OCI-LY7 (cell line): ENCODE results near the gene FAM229B. TPM values are rescaled to one million over a fixed set of nuclear protein-coding genes. Genes with fewer than 3 reads are reported as not detected.

Source experiments
- BruUV-seq: library from RNA; stranded (reverse); fragments of 400-500 nt; replicated peaks from 2 replicates; lab custom pipeline; 2021; lab: Mats Ljungman, UMichigan
- CTCF ChIA-PET: fragments of 300-600 bp; sonication (Branson Sonifier 250); formaldehyde crosslinking; loops from one replicate; lab custom pipeline; 2022; ENCODE audit warnings: antibody characterized with exemption; ENCODE audit not compliant: unreplicated experiment; lab: Charles Lee
- POLR2A ChIA-PET: fragments of 300-600 bp; sonication (Branson Sonifier 250); formaldehyde crosslinking; loops from one replicate; lab custom pipeline; 2022; ENCODE audit warnings: antibody characterized with exemption; lab: Charles Lee
- DNase-seq: peaks from one replicate; pipeline ENCODE4 v3.0.0-alpha.2; 2015; ENCODE audit warnings: low spot score
- H2AFZ ChIP-seq: fragments of 200-600 bp; sonication (generic), shearing (Covaris generic); 2 replicates; pipeline ENCODE4 v1.6.1; 2014; ENCODE audit warnings: mild to moderate bottlenecking, antibody characterized with exemption, low read length, moderate library complexity
- H3K27ac ChIP-seq: fragments of 200-600 bp; sonication (generic); 2 replicates; pipeline ENCODE4 v1.5.1; 2014; ENCODE audit warnings: mixed run types, low read depth, mild to moderate bottlenecking, moderate library complexity, low read length, inconsistent platforms; ENCODE audit not compliant: poor library complexity, severe bottlenecking
- H3K36me3 ChIP-seq: fragments of 200-600 bp; sonication (generic); 2 replicates; pipeline ENCODE4 v1.6.1; 2014; ENCODE audit warnings: mild to moderate bottlenecking, antibody characterized with exemption, low read length, moderate library complexity, mixed read lengths; ENCODE audit not compliant: insufficient read depth
- H3K4me1 ChIP-seq: fragments of 200-600 bp; sonication (generic); 2 replicates; pipeline ENCODE4 v1.5.1; 2014; ENCODE audit warnings: mild to moderate bottlenecking, low read length; ENCODE audit not compliant: insufficient read depth, poor library complexity, severe bottlenecking
- H3K4me2 ChIP-seq: fragments of 200-600 bp; sonication (generic); 2 replicates; pipeline ENCODE4 v1.6.1; 2014; ENCODE audit warnings: mild to moderate bottlenecking, low read length
- H3K4me3 ChIP-seq: fragments of 200-600 bp; sonication (generic); 2 replicates; pipeline ENCODE4 v1.5.1; 2014; ENCODE audit warnings: mild to moderate bottlenecking, low read depth, low read length; ENCODE audit not compliant: poor library complexity, severe bottlenecking
- H3K79me2 ChIP-seq: fragments of 200-600 bp; sonication (generic); 2 replicates; pipeline ENCODE4 v1.6.1; 2016; ENCODE audit warnings: low read depth, mild to moderate bottlenecking, low read length, moderate library complexity, mixed read lengths; ENCODE audit not compliant: insufficient read depth
- H3K9me2 ChIP-seq: fragments of 200-600 bp; sonication (generic); 2 replicates; pipeline ENCODE4 v1.6.1; 2016; ENCODE audit warnings: mild to moderate bottlenecking, low read length, mixed read lengths; ENCODE audit not compliant: insufficient read depth
- H3K9me3 ChIP-seq: fragments of 200-600 bp; sonication (generic); 2 replicates; pipeline ENCODE4 v1.6.1; 2014; ENCODE audit warnings: mild to moderate bottlenecking, mixed run types, low read length, mixed read lengths
- H4K20me1 ChIP-seq: fragments of 200-600 bp; sonication (generic); 2 replicates; pipeline ENCODE4 v1.6.1; 2014; ENCODE audit warnings: mild to moderate bottlenecking, antibody characterized with exemption, low read length, moderate library complexity, mixed read lengths; ENCODE audit not compliant: insufficient read depth
- EZH2phosphoT487 ChIP-seq: fragments of 200-600 bp; sonication (generic); IDR thresholded peaks from 2 replicates; pipeline ENCODE4 v1.6.1; 2018; ENCODE audit warnings: low read depth, borderline replicate concordance, mild to moderate bottlenecking, mixed run types, antibody characterized with exemption, low read length, moderate library complexity, mixed read lengths
- intact Hi-C: fragments of 100-400 bp; cut with micrococcal nuclease; formaldehyde crosslinking; loops from one replicate; pipeline ENCODE4 v1.10.0; 2022; ENCODE audit not compliant: unreplicated experiment
- total RNA-seq, 2 experiments: library from RNA; depleted of rRNA in 1 of 2; stranded (reverse); fragments of >200 nt in 1 of 2; shearing (Covaris generic) in 1 of 2; gene quantifications; 2 replicates each; pipeline ENCODE4 v1.2.3, GENCODE V29; 2014 to 2022
- TF ChIP-seq, protein P1 (sequence below): fragments of 200-600 bp; sonication (generic); conservative IDR thresholded peaks from 2 replicates; pipeline ENCODE4 v1.5.1; 2014; ENCODE audit warnings: mild to moderate bottlenecking, antibody characterized with exemption, low read length, moderate library complexity, mixed read lengths

The FAM229B gene
- total RNA-seq, 2 experiments from 2014 or later: 3.7 to 6.2 TPM

DNA sequence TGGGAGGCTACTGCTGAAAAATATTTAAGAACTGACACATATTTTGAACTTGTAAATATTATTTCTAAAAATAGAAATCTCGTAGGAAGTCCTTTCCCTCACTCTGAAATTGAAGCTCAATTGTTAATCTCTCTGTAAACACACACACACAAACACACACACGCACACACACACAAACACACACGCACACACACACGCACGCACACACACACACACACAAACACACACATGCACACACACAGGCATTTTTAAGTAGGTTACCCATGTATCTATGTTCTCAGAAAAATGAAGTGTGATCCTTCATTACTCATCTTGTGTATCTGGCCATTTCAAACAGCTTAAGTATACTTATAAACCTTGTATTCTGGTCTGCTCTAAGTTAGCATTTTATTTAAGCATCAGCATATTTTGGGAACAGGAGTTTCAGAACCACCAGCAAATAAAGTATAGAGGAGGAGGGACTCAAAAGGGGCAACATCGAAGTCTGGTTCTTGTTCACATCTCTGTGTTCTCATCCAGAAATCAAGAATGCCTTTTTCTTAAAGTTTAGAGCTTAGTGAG, 21.9 kb upstream of the FAM229B start:
- intact Hi-C loops: no loop called here
- CTCF ChIA-PET: no interaction called here

GRCh38 chr6:112066606-112067005, 20.8 kb upstream of the FAM229B start:
- intact Hi-C loops: no loop called here
- Histone ChIP-seq H4K20me1 (no peaks in the 10 kb centered on the region), H3K79me2 (no peaks in the 10 kb centered on the region), H3K36me3 (peaks cover 13% of the 10 kb centered on the region), H3K9me3 (no peaks in the 10 kb centered on the region), H3K4me1 (no peaks in the 10 kb centered on the region), H3K4me3 (no peak overlapping the region), H3K4me2 (no peak overlapping the region), H3K9me2 (no peaks in the 10 kb centered on the region), H3K27ac (no peak overlapping the region), H2AFZ (no peak overlapping the region)
- ChIA-PET CTCF (no interaction called here), POLR2A (interaction anchor here (0.7 kb wide), 1 partner anchor 25 kb away, joined by 3 read pairs; no protein-coding TSS in a partner anchor)
- BruUV-seq: no TSS peak
- TF ChIP-seq, protein P1, sequence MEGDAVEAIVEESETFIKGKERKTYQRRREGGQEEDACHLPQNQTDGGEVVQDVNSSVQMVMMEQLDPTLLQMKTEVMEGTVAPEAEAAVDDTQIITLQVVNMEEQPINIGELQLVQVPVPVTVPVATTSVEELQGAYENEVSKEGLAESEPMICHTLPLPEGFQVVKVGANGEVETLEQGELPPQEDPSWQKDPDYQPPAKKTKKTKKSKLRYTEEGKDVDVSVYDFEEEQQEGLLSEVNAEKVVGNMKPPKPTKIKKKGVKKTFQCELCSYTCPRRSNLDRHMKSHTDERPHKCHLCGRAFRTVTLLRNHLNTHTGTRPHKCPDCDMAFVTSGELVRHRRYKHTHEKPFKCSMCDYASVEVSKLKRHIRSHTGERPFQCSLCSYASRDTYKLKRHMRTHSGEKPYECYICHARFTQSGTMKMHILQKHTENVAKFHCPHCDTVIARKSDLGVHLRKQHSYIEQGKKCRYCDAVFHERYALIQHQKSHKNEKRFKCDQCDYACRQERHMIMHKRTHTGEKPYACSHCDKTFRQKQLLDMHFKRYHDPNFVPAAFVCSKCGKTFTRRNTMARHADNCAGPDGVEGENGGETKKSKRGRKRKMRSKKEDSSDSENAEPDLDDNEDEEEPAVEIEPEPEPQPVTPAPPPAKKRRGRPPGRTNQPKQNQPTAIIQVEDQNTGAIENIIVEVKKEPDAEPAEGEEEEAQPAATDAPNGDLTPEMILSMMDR: no peak
- TF ChIP-seq EZH2phosphoT487: no peak
- DNase-seq: no peak

More for the DNA sequence above, 21.9 kb upstream of the FAM229B start:
- H3K79me2 ChIP-seq: no peaks in the 10 kb centered on the region
- no peak overlapping the region for H3K4me3 ChIP-seq
- H3K27ac ChIP-seq: no peak overlapping the region
- H3K4me2 ChIP-seq: no peak overlapping the region
- H3K9me3 ChIP-seq: no peaks in the 10 kb centered on the region
- no peaks in the 10 kb centered on the region for H3K4me1 ChIP-seq
- H3K36me3 ChIP-seq: peaks cover 3% of the 10 kb centered on the region; the same call in 1 of the 2 replicates
- no peak for DNase-seq
- H3K9me2 ChIP-seq: no peaks in the 10 kb centered on the region
- H4K20me1 ChIP-seq: no peaks in the 10 kb centered on the region
- POLR2A ChIA-PET: interaction anchor here (0.7 to 1.2 kb wide), 4 partner anchors 9 to 1613 kb away, joined by 3 to 11 read pairs (median 4); partner anchors contain the start of genes FAM229B and TUBE1
- BruUV-seq: no TSS peak
- no peak for TF ChIP-seq EZH2phosphoT487
- TF ChIP-seq, protein P1: no peak
- no peak overlapping the region for H2AFZ ChIP-seq

- CTCF ChIA-PET: no interaction called here
- intact Hi-C loops: no loop called here
Observed at GRCh38 chr6:112081569-112081968, 5.8 kb upstream of the FAM229B start.

More at GRCh38 chr6:112081569-112081968, 5.8 kb upstream of the FAM229B start:
- Histone ChIP-seq H3K4me1 (no peaks in the 10 kb centered on the region), H3K27ac (no peak overlapping the region), H4K20me1 (no peaks in the 10 kb centered on the region), H3K9me2 (no peaks in the 10 kb centered on the region), H3K4me3 (no peak overlapping the region), H2AFZ (no peak overlapping the region), H3K9me3 (no peaks in the 10 kb centered on the region), H3K4me2 (no peak overlapping the region), H3K79me2 (peaks cover 5% of the 10 kb centered on the region; the same call in 1 of the 2 replicates), H3K36me3 (peaks cover 68% of the 10 kb centered on the region)
- POLR2A ChIA-PET: interaction anchor here (0.7 kb wide), 2 partner anchors 241 to 858 kb away, joined by 3 to 4 read pairs; no protein-coding TSS in a partner anchor
- no peak for DNase-seq
- TF ChIP-seq, protein P1: no peak
- no peak for TF ChIP-seq EZH2phosphoT487
- BruUV-seq: no TSS peak
